WTC11 (cell line): Measurements from ENCODE around the gene GIT1. TPM values are rescaled to one million over a fixed set of nuclear protein-coding genes. Genes with fewer than 3 reads are reported as not detected.

ENCODE experiments used
- AFF4 ChIP-seq: sonication (generic); formaldehyde crosslinking; IDR thresholded peaks from 2 replicates; pipeline ENCODE4 v1.8.1; 2023; ENCODE audit warnings: mild to moderate bottlenecking, missing genetic modification reagents, borderline replicate concordance
- CREM ChIP-seq: sonication (generic); formaldehyde crosslinking; IDR thresholded peaks from 2 replicates; pipeline ENCODE4 v1.8.1; 2022; ENCODE audit warnings: mild to moderate bottlenecking, missing genetic modification reagents, moderate library complexity
- E2F4 ChIP-seq: sonication (generic); formaldehyde crosslinking; IDR thresholded peaks from 2 replicates; pipeline ENCODE4 v1.8.1; 2022; ENCODE audit warnings: low read depth, mild to moderate bottlenecking, moderate library complexity, missing genetic modification reagents, borderline replicate concordance
- EMX1 ChIP-seq: fragments of 250-450 bp; sonication (Bioruptor Pico); IDR thresholded peaks from 2 replicates; pipeline ENCODE4 v1.8.0; 2021; ENCODE audit warnings: mild to moderate bottlenecking
- ETV6 ChIP-seq: sonication (generic); formaldehyde crosslinking; IDR thresholded peaks from 2 replicates; pipeline ENCODE4 v1.8.1; 2022; ENCODE audit warnings: mild to moderate bottlenecking, missing genetic modification reagents
- FOXK1 ChIP-seq: sonication (generic); formaldehyde crosslinking; IDR thresholded peaks from 2 replicates; pipeline ENCODE4 v1.8.0; 2022; ENCODE audit warnings: mild to moderate bottlenecking, moderate library complexity, missing genetic modification reagents
- FOXP1 ChIP-seq: sonication (generic); formaldehyde crosslinking; IDR thresholded peaks from 2 replicates; pipeline ENCODE4 v1.8.0; 2022; ENCODE audit warnings: missing genetic modification reagents, mild to moderate bottlenecking, moderate library complexity, borderline replicate concordance
- JAZF1 ChIP-seq: fragments of 250-450 bp; sonication (Bioruptor Pico); IDR thresholded peaks from 2 replicates; pipeline ENCODE4 v1.9.0; 2021; ENCODE audit warnings: moderate library complexity, mild to moderate bottlenecking, inconsistent platforms
- MXD4 ChIP-seq: fragments of 250-450 bp; sonication (Bioruptor Pico); IDR thresholded peaks from 2 replicates; pipeline ENCODE4 v1.8.0; 2021; ENCODE audit warnings: mild to moderate bottlenecking, moderate library complexity, borderline replicate concordance
- NFATC4 ChIP-seq: fragments of 250-450 bp; sonication (Bioruptor Pico); IDR thresholded peaks from 2 replicates; pipeline ENCODE4 v1.9.0; 2021; ENCODE audit warnings: mild to moderate bottlenecking
- NFYB ChIP-seq: sonication (generic); formaldehyde crosslinking; conservative IDR thresholded peaks from 2 replicates; pipeline ENCODE4 v1.8.0; 2022; ENCODE audit warnings: low read depth, missing genetic modification reagents
- NR3C1 ChIP-seq: sonication (generic); formaldehyde crosslinking; conservative IDR thresholded peaks from 2 replicates; pipeline ENCODE4 v1.8.1; 2023; ENCODE audit warnings: low read depth, mild to moderate bottlenecking, missing genetic modification reagents
- RORB ChIP-seq: fragments of 250-450 bp; sonication (Bioruptor Pico); IDR thresholded peaks from 2 replicates; pipeline ENCODE4 v1.9.0; 2021; ENCODE audit warnings: mild to moderate bottlenecking
- SMAD4 ChIP-seq: sonication (generic); formaldehyde crosslinking; IDR thresholded peaks from 2 replicates; pipeline ENCODE4 v1.8.0; 2022; ENCODE audit warnings: mild to moderate bottlenecking, missing genetic modification reagents
- SP1 ChIP-seq: sonication (generic); formaldehyde crosslinking; conservative IDR thresholded peaks from 2 replicates; pipeline ENCODE4 v1.8.1; 2022; ENCODE audit warnings: missing genetic modification reagents
- STAT6 ChIP-seq: sonication (generic); formaldehyde crosslinking; conservative IDR thresholded peaks from 2 replicates; pipeline ENCODE4 v1.8.1; 2023; ENCODE audit warnings: mild to moderate bottlenecking, low read depth, missing genetic modification reagents, moderate library complexity
- TCF7 ChIP-seq: sonication (generic); formaldehyde crosslinking; IDR thresholded peaks from 2 replicates; pipeline ENCODE4 v1.8.0; 2022; ENCODE audit warnings: mild to moderate bottlenecking, low read depth, missing genetic modification reagents, moderate library complexity
- TEAD1 ChIP-seq: sonication (generic); formaldehyde crosslinking; IDR thresholded peaks from 2 replicates; pipeline ENCODE4 v1.8.0; 2022; ENCODE audit warnings: mild to moderate bottlenecking, missing genetic modification reagents
- TEAD4 ChIP-seq: sonication (generic); formaldehyde crosslinking; IDR thresholded peaks from 2 replicates; pipeline ENCODE4 v1.8.0; 2022; ENCODE audit warnings: mild to moderate bottlenecking, missing genetic modification reagents
- ZNF219 ChIP-seq: sonication (generic); formaldehyde crosslinking; IDR thresholded peaks from 2 replicates; pipeline ENCODE4 v1.8.0; 2023; ENCODE audit warnings: missing genetic modification reagents, mild to moderate bottlenecking, borderline replicate concordance
- ZNF396 ChIP-seq: fragments of 250-450 bp; sonication (Bioruptor Pico); IDR thresholded peaks from 2 replicates; pipeline ENCODE4 v1.8.0; 2021; ENCODE audit warnings: mild to moderate bottlenecking, moderate library complexity, borderline replicate concordance
- ZSCAN18 ChIP-seq: fragments of 250-450 bp; sonication (Bioruptor Pico); IDR thresholded peaks from 2 replicates; pipeline ENCODE4 v2.1.2; 2022; ENCODE audit warnings: mild to moderate bottlenecking, moderate library complexity
- total RNA-seq: library from RNA; stranded (reverse); gene quantifications from 3 replicates; pipeline ENCODE4 v1.2.3, GENCODE V29; 2021
- TF ChIP-seq, protein P1 (sequence below): sonication (generic); formaldehyde crosslinking; IDR thresholded peaks from 2 replicates; pipeline ENCODE4 v1.8.0; 2022; ENCODE audit warnings: mild to moderate bottlenecking, missing genetic modification reagents
- TF ChIP-seq, protein P2 (sequence below): fragments of 250-450 bp; sonication (Bioruptor Pico); IDR thresholded peaks from 2 replicates; pipeline ENCODE4 v1.9.0; 2021; ENCODE audit warnings: mild to moderate bottlenecking
- TF ChIP-seq, protein P3 (sequence below): fragments of 250-450 bp; sonication (Bioruptor Pico); IDR thresholded peaks from 2 replicates; pipeline ENCODE4 v1.9.0; 2021; ENCODE audit warnings: mild to moderate bottlenecking

Gene GIT1
- total RNA-seq, 1 experiment from 2014 or later = 66.9 TPM

DNA sequence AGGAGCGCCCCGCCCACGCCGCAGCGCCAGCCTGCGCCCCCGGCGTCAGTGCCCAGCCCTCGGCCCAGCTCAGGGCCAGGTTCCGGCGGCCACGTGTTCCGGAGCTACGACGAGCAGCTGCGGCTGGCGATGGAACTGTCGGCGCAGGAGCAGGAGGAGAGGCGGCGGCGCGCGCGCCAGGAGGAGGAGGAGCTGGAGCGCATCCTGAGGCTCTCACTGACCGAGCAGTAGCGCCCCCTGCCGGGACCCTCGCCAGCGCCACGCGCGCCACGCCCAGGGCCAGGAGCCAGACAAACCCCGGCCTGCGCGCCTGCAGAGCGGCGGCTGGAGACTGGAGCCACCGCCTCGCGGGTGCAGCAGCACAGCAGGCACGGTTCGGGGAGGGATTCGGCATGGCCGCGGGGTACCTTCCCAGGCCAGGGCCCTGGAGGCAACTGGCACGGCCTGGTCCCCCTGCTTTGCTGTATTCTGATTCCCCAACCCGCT is 23.9 kb upstream of the GIT1 start (continued):
- TF ChIP-seq NR3C1 (CRISPR knock-in tag) (peak; percentile 85; the same call in 1 of the 2 replicates), SP1 (peak; percentile 80), TEAD4 (CRISPR knock-in tag) (peak; percentile 20; the same call in 1 of the 2 replicates), CREM (peak; percentile 64; the same call in 1 of the 2 replicates), ZNF219 (CRISPR knock-in tag) (no peak), TEAD1 (CRISPR knock-in tag) (peak; percentile 89), AFF4 (CRISPR knock-in tag) (no peak; the same call in 1 of the 2 replicates), JAZF1 (no peak), TCF7 (CRISPR knock-in tag) (peak; percentile 91; the same call in 1 of the 2 replicates), NFYB (CRISPR knock-in tag) (peak; percentile 45; the same call in 1 of the 2 replicates), ZSCAN18 (no peak), NFATC4 (CRISPR knock-in tag) (no peak), EMX1 (CRISPR knock-in tag) (0 out of 2 replicates have a peak, but pooled peaks have one; percentile 60), RORB (CRISPR knock-in tag) (no peak), E2F4 (CRISPR knock-in tag) (peak; percentile 91; the same call in 1 of the 2 replicates), ZNF396 (no peak), MXD4 (CRISPR knock-in tag) (no peak), FOXK1 (CRISPR knock-in tag) (peak; percentile 93), FOXP1 (CRISPR knock-in tag) (peak; percentile 97; the same call in 1 of the 2 replicates), ETV6 (CRISPR knock-in tag) (peak; percentile 98), SMAD4 (peak; percentile 71; the same call in 1 of the 2 replicates), STAT6 (CRISPR knock-in tag) (peak; percentile 67; the same call in 1 of the 2 replicates)
- TF ChIP-seq, protein P1, sequence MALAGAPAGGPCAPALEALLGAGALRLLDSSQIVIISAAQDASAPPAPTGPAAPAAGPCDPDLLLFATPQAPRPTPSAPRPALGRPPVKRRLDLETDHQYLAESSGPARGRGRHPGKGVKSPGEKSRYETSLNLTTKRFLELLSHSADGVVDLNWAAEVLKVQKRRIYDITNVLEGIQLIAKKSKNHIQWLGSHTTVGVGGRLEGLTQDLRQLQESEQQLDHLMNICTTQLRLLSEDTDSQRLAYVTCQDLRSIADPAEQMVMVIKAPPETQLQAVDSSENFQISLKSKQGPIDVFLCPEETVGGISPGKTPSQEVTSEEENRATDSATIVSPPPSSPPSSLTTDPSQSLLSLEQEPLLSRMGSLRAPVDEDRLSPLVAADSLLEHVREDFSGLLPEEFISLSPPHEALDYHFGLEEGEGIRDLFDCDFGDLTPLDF (CRISPR knock-in tag) = peak; percentile 90; the same call in 1 of the 2 replicates
- TF ChIP-seq, protein P2, sequence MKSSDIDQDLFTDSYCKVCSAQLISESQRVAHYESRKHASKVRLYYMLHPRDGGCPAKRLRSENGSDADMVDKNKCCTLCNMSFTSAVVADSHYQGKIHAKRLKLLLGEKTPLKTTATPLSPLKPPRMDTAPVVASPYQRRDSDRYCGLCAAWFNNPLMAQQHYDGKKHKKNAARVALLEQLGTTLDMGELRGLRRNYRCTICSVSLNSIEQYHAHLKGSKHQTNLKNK = no peak
- TF ChIP-seq, protein P3, sequence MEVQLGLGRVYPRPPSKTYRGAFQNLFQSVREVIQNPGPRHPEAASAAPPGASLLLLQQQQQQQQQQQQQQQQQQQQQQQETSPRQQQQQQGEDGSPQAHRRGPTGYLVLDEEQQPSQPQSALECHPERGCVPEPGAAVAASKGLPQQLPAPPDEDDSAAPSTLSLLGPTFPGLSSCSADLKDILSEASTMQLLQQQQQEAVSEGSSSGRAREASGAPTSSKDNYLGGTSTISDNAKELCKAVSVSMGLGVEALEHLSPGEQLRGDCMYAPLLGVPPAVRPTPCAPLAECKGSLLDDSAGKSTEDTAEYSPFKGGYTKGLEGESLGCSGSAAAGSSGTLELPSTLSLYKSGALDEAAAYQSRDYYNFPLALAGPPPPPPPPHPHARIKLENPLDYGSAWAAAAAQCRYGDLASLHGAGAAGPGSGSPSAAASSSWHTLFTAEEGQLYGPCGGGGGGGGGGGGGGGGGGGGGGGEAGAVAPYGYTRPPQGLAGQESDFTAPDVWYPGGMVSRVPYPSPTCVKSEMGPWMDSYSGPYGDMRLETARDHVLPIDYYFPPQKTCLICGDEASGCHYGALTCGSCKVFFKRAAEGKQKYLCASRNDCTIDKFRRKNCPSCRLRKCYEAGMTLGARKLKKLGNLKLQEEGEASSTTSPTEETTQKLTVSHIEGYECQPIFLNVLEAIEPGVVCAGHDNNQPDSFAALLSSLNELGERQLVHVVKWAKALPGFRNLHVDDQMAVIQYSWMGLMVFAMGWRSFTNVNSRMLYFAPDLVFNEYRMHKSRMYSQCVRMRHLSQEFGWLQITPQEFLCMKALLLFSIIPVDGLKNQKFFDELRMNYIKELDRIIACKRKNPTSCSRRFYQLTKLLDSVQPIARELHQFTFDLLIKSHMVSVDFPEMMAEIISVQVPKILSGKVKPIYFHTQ (CRISPR knock-in tag) = no peak
